ENCODE measurements around the gene ORMDL3.

Gene ORMDL3

DNA sequence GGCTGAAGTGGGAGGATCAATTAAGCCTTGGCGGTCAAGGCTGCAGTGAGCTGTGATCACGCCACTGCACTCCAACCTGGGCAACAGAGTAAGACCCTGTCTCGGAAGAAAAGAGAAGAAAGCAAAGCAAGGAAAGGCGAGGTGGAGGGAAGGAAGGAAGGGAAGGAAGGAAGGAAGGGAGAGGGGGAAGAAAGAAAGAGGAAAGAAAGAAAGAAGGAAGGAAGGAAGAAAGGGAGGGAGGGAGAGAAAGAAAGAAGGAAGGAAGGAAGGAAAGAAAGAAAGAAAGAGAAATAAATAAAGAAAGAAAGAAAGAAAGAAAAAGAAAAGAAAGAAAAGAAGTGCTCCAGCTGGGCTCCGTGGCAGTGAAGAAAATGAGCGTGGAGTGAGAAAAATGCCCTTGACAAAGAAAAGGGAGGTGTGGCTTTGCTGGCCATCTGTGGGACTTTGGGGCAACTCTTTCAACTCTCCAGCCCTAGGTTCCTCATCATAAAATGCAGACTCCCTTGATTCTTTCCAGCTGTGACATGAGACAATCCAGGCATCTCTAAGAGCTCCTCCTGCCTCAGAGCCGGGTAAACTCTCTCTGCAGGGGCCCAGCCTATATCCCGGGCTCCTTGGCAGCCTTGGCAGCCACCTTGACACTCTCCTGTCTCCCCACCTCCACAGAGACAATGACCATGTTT lies 37.8 kb upstream of the ORMDL3 start:
- TF ChIP-seq, protein P1, sequence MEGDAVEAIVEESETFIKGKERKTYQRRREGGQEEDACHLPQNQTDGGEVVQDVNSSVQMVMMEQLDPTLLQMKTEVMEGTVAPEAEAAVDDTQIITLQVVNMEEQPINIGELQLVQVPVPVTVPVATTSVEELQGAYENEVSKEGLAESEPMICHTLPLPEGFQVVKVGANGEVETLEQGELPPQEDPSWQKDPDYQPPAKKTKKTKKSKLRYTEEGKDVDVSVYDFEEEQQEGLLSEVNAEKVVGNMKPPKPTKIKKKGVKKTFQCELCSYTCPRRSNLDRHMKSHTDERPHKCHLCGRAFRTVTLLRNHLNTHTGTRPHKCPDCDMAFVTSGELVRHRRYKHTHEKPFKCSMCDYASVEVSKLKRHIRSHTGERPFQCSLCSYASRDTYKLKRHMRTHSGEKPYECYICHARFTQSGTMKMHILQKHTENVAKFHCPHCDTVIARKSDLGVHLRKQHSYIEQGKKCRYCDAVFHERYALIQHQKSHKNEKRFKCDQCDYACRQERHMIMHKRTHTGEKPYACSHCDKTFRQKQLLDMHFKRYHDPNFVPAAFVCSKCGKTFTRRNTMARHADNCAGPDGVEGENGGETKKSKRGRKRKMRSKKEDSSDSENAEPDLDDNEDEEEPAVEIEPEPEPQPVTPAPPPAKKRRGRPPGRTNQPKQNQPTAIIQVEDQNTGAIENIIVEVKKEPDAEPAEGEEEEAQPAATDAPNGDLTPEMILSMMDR (IDR thresholded peaks at IDR 0.05): no peak
- no peak overlapping the region for H3K27ac ChIP-seq
- intact Hi-C loops (cut with DNase I; ENCODE audit: low total_unique reads): no loop called here

DNA sequence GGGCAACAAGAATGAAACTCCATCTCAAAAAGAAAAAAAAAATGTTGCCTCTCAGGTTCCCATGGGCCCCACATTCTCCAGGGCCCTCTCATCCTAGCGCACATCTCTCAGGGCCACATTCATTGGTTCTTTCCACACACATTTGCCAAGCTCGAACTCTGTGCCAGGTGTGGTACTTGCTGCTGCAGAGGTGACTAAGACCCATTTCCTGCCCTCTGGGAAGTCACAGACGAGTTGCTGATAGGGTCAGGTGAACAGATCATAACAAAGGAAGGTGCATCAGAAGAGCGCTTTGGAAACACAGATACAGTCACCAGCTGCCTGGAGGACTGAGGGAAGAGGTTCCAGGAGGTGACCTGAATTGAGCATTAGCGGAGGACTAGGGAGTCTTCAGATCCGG lies 36.4 kb upstream of the ORMDL3 start:
- TF ChIP-seq, protein P1 (IDR thresholded peaks at IDR 0.05): no peak
- Histone ChIP-seq H3K4me3 (no peak overlapping the region), H3K4me1 (peaks cover 0 to 4% (median 1%) of the 10 kb centered on the region in 4 donors), H3K9me3 (no peaks in the 10 kb centered on the region), H3K27me3 (peaks cover 0 to 37% of the 10 kb centered on the region in 2 donors), H3K27ac (no peak overlapping the region), H3K36me3 (no peaks in the 10 kb centered on the region)
- DNase-seq: no peak
- intact Hi-C loops (cut with DNase I; ENCODE audit: low total_unique reads): no loop called here

More for the DNA sequence above, 37.8 kb upstream of the ORMDL3 start:
- no peak for DNase-seq
- Histone ChIP-seq H3K4me1 (no peaks in the 10 kb centered on the region), H3K27me3 (peaks cover 0 to 40% of the 10 kb centered on the region in 2 donors), H3K4me3 (no peak overlapping the region), H3K9me3 (no peaks in the 10 kb centered on the region), H3K36me3 (no peaks in the 10 kb centered on the region)

DNA sequence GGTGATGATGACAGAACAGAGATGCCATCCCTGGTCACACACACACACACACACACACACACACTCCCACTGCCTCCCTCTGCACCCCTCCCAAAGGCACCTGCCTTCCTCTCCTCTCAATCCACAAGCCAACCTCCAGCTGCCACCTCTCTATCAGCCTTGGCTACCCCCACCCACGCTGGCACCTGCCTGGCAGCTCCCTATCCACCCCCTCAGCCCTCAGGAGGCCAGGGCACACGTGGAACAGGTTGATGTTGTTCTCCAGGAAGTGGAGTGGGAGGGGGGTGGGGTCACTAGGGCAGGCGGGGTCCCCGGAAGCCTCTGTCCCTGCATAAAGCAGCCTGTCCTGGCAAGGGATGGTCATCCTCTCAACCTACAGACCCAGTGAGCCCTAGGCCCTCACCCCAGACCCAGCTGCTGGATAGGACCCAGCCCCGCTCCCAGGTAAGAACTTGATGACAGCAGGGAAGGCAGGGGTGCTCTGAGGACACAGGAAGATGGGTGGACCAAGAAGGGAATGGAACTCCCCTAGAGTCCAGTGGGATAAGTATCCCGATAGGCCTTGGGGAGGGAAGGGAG lies 35.3 kb upstream of the ORMDL3 start, which contains the start of gene GSDMA:
Gene GSDMA (plus strand): TSS at position 363 of the 579 bp plus-strand sequence. CDS start 2,684 bp downstream, outside the sequence.
- intact Hi-C loops (cut with DNase I; ENCODE audit: low total_unique reads): no loop called here
- TF ChIP-seq, protein P1 (IDR thresholded peaks at IDR 0.05): no peak
- no peak within 1 kb of the TSS for H3K4me3 ChIP-seq
- peaks cover 0 to 31% of the 10 kb centered on the region in 2 donors for H3K27me3 ChIP-seq
- H3K9me3 ChIP-seq: no peaks in the 10 kb centered on the region
- no peaks in the 10 kb centered on the region for H3K36me3 ChIP-seq
- H3K4me1 ChIP-seq: peaks cover 0 to 4% (median 1%) of the 10 kb centered on the region in 4 donors
- no peak for DNase-seq
- no peak within 1 kb of the TSS for H3K27ac ChIP-seq

DNA sequence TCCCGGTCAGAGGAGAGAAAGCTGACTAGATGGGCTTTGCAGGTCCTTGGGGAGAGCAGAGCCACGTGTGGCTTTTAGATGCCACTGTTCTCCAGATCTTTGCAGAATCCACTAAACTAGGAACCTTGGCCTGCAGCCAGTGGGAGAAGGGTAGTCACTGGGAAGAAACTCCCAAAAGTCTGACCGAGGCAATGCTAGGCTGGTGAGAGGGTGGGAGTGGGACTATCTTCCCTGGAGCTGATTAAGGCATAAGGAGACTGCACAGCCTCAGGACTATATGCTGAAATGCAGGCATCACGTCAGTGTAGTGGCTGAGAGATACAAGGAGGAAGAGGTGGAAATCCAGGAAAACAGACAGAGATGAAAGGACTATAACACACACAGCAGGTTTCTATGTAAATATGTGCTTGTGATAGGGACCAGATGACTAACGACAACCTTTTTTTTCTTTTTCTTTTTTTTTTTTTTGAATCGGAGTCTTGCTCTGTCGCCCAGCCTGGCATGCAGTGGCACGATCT lies 33.2 kb upstream of the ORMDL3 start:
- Histone ChIP-seq H3K36me3 (no peaks in the 10 kb centered on the region), H3K4me3 (no peak overlapping the region), H3K9me3 (no peaks in the 10 kb centered on the region), H3K4me1 (peaks cover 0 to 4% (median 1%) of the 10 kb centered on the region in 4 donors), H3K27ac (no peak overlapping the region), H3K27me3 (peaks cover 0 to 31% of the 10 kb centered on the region in 2 donors)
- no peak for DNase-seq
- TF ChIP-seq, protein P1 (IDR thresholded peaks at IDR 0.05): no peak
- intact Hi-C loops (cut with DNase I; ENCODE audit: low total_unique reads): loop anchor here (2.0 kb wide), 1 partner anchor 18 kb away; no protein-coding TSS in a partner anchor

DNA sequence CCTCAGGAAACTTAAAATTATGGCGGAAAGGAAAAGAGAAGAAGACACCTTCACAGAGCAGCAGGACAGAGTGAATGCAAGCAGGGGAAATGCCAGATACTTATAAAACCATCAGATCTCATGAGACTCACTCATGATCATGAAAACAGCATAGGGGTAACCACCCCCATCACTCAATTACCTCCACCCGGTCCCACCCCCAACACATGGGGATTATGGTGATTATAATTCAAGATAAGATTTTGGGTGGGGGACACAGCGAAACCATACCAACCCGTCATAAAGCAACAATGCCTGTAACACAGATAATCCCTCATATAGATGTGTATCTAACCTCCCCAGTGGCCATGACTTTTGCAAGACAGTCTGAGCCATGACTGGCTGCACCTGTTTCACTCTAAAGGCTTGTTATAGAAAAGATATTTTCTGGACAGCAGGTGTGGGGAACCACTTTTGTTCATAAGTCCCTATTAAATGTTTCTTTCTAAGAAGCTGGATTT lies 28.4 kb upstream of the ORMDL3 start:
- Histone ChIP-seq H3K9me3 (no peaks in the 10 kb centered on the region), H3K27ac (no peak overlapping the region), H3K4me1 (peaks cover 0 to 20% (median 10%) of the 10 kb centered on the region in 4 donors), H3K36me3 (no peaks in the 10 kb centered on the region), H3K27me3 (no peaks in the 10 kb centered on the region), H3K4me3 (no peak overlapping the region)
- intact Hi-C loops (cut with DNase I; ENCODE audit: low total_unique reads): no loop called here
- TF ChIP-seq, protein P1 (IDR thresholded peaks at IDR 0.05): no peak
- DNase-seq: no peak

All from tibial artery (tissue), 4 donors.